ENCODE measurements around the gene CSTF1.

Gene CSTF1

DNA sequence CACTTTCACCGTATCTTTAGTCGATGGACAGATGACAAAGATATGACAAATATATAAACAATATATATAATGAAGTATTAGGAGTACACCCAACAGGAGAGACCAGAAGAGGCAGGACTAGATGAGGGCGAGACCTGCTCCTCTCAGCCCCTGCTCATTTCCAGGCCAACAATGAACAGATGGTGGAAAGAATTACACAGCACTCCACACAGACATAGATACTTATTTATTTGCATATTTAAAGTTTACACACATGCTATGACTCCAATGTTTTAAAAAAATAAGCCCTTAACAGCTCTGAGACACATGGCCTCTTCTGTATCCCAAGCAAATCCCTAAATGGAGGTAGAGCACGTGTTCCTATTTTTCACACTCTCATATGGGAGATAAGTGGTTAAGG lies 23.3 kb upstream of the CSTF1 start:
- H3K36me3 ChIP-seq (ENCODE audit: insufficient read depth, low read length) = peaks cover 73% of the 10 kb centered on the region
- peaks cover 4% of the 10 kb centered on the region for H4K20me1 ChIP-seq (ENCODE audit: insufficient read depth, low read length, poor library complexity, severe bottlenecking)
- no peak overlapping the region for H3K4me3 ChIP-seq (ENCODE audit: low read length, poor library complexity, severe bottlenecking)
- no peaks in the 10 kb centered on the region for H3K9me2 ChIP-seq (replicated peaks; ENCODE audit: low read depth, low read length)
- no peak overlapping the region for H3K4me2 ChIP-seq (ENCODE audit: low read depth, low read length, poor library complexity, severe bottlenecking)
- H2AFZ ChIP-seq (ENCODE audit: low read length) = no peak overlapping the region
- H3K79me2 ChIP-seq (ENCODE audit: insufficient read depth, low read length) = peaks cover 25% of the 10 kb centered on the region; the same call in 1 of the 2 replicates
- H3K9me3 ChIP-seq (ENCODE audit: insufficient read depth, low read depth, low read length) = no peaks in the 10 kb centered on the region
- no peak for TF ChIP-seq EZH2phosphoT487 (IDR thresholded peaks at IDR 0.05; ENCODE audit: borderline replicate concordance)
- TF ChIP-seq, protein P1, sequence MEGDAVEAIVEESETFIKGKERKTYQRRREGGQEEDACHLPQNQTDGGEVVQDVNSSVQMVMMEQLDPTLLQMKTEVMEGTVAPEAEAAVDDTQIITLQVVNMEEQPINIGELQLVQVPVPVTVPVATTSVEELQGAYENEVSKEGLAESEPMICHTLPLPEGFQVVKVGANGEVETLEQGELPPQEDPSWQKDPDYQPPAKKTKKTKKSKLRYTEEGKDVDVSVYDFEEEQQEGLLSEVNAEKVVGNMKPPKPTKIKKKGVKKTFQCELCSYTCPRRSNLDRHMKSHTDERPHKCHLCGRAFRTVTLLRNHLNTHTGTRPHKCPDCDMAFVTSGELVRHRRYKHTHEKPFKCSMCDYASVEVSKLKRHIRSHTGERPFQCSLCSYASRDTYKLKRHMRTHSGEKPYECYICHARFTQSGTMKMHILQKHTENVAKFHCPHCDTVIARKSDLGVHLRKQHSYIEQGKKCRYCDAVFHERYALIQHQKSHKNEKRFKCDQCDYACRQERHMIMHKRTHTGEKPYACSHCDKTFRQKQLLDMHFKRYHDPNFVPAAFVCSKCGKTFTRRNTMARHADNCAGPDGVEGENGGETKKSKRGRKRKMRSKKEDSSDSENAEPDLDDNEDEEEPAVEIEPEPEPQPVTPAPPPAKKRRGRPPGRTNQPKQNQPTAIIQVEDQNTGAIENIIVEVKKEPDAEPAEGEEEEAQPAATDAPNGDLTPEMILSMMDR (conservative IDR thresholded peaks at IDR 0.05; ENCODE audit: low read length) = no peak
- H3K27me3 ChIP-seq (ENCODE audit: insufficient read depth, low read length, poor library complexity, severe bottlenecking) = no peaks in the 10 kb centered on the region
- H3K9ac ChIP-seq (ENCODE audit: low read depth, low read length, poor library complexity, severe bottlenecking) = no peak overlapping the region
- no peaks in the 10 kb centered on the region; the same call in 1 of the 2 replicates for H3F3A ChIP-seq (ENCODE audit: low read depth)
- H3K4me1 ChIP-seq (ENCODE audit: insufficient read depth, low read length, poor library complexity, severe bottlenecking) = no peaks in the 10 kb centered on the region

DNA sequence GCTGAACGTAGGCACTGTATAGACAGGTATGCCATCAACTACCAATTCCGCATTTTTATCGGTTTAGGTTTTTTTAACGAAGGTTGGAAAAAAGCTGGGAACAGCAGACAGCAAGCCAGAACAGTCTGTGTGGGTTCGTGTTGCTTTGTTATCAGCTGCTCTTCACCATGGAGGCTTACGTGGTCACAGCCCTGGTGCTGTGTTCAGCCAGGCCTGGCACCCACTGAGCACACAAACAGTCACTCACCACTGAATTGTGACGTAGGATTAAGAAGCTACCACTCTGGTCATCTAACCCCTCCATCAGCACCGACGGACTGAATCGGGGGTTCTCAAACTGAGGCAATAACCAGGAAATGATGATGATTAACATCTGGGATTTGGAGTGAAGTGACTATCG lies 20.5 kb upstream of the CSTF1 start:
- H3K9me3 ChIP-seq (ENCODE audit: insufficient read depth, low read depth, low read length) = no peaks in the 10 kb centered on the region
- no peaks in the 10 kb centered on the region for H3K9me2 ChIP-seq (replicated peaks; ENCODE audit: low read depth, low read length)
- H3K4me2 ChIP-seq (ENCODE audit: low read depth, low read length, poor library complexity, severe bottlenecking) = no peak overlapping the region
- H3K9ac ChIP-seq (ENCODE audit: low read depth, low read length, poor library complexity, severe bottlenecking) = no peak overlapping the region
- no peaks in the 10 kb centered on the region for H3K27me3 ChIP-seq (ENCODE audit: insufficient read depth, low read length, poor library complexity, severe bottlenecking)
- peaks cover 86% of the 10 kb centered on the region for H3K36me3 ChIP-seq (ENCODE audit: insufficient read depth, low read length)
- H3K79me2 ChIP-seq (ENCODE audit: insufficient read depth, low read length) = peaks cover 53% of the 10 kb centered on the region
- no peaks in the 10 kb centered on the region for H3K4me1 ChIP-seq (ENCODE audit: insufficient read depth, low read length, poor library complexity, severe bottlenecking)
- peaks cover 18% of the 10 kb centered on the region for H4K20me1 ChIP-seq (ENCODE audit: insufficient read depth, low read length, poor library complexity, severe bottlenecking)
- TF ChIP-seq, protein P1 (conservative IDR thresholded peaks at IDR 0.05; ENCODE audit: low read length) = no peak
- no peak for TF ChIP-seq EZH2phosphoT487 (IDR thresholded peaks at IDR 0.05; ENCODE audit: borderline replicate concordance)
- no peak overlapping the region for H2AFZ ChIP-seq (ENCODE audit: low read length)
- H3K4me3 ChIP-seq (ENCODE audit: low read length, poor library complexity, severe bottlenecking) = no peak overlapping the region
- no peaks in the 10 kb centered on the region; the same call in 1 of the 2 replicates for H3F3A ChIP-seq (ENCODE audit: low read depth)

DNA sequence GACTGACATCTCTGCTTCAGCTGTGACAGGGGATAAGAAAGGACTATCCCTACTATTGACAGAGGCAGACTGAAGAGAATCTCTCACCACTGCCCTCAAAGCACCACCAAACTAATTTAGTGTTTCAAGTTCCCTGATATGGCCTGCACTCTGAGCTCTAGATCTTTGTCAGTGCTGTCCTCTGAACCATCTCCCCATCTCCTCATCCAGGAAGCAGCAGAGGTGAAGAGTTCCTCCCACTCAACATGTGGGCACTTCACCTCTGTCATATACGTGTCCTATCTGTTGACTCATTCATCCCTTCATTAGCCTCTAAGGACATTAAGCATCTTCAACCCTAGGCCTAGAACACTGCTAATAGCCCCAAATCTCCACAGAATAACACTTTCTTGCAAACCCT lies 19.6 kb upstream of the CSTF1 start:
- no peak overlapping the region for H2AFZ ChIP-seq (ENCODE audit: low read length)
- H3K4me3 ChIP-seq (ENCODE audit: low read length, poor library complexity, severe bottlenecking) = no peak overlapping the region
- no peak overlapping the region for H3K4me2 ChIP-seq (ENCODE audit: low read depth, low read length, poor library complexity, severe bottlenecking)
- H3K36me3 ChIP-seq (ENCODE audit: insufficient read depth, low read length) = peaks cover 85% of the 10 kb centered on the region
- H4K20me1 ChIP-seq (ENCODE audit: insufficient read depth, low read length, poor library complexity, severe bottlenecking) = peaks cover 18% of the 10 kb centered on the region
- H3K9me2 ChIP-seq (replicated peaks; ENCODE audit: low read depth, low read length) = no peaks in the 10 kb centered on the region
- H3K9me3 ChIP-seq (ENCODE audit: insufficient read depth, low read depth, low read length) = no peaks in the 10 kb centered on the region
- H3K9ac ChIP-seq (ENCODE audit: low read depth, low read length, poor library complexity, severe bottlenecking) = no peak overlapping the region
- H3K4me1 ChIP-seq (ENCODE audit: insufficient read depth, low read length, poor library complexity, severe bottlenecking) = no peaks in the 10 kb centered on the region
- no peaks in the 10 kb centered on the region for H3K27me3 ChIP-seq (ENCODE audit: insufficient read depth, low read length, poor library complexity, severe bottlenecking)
- no peaks in the 10 kb centered on the region; the same call in 1 of the 2 replicates for H3F3A ChIP-seq (ENCODE audit: low read depth)
- TF ChIP-seq, protein P1 (conservative IDR thresholded peaks at IDR 0.05; ENCODE audit: low read length) = no peak
- no peak for TF ChIP-seq EZH2phosphoT487 (IDR thresholded peaks at IDR 0.05; ENCODE audit: borderline replicate concordance)
- H3K79me2 ChIP-seq (ENCODE audit: insufficient read depth, low read length) = peaks cover 62% of the 10 kb centered on the region
